ENCODE data around the gene SLC22A3.
"Not testable (repeated sequence)": the region's sequence is repeated elsewhere in the genome, so short reads cannot be mapped to it uniquely, and the experiment has no call there.

SLC22A3 gene

DNA sequence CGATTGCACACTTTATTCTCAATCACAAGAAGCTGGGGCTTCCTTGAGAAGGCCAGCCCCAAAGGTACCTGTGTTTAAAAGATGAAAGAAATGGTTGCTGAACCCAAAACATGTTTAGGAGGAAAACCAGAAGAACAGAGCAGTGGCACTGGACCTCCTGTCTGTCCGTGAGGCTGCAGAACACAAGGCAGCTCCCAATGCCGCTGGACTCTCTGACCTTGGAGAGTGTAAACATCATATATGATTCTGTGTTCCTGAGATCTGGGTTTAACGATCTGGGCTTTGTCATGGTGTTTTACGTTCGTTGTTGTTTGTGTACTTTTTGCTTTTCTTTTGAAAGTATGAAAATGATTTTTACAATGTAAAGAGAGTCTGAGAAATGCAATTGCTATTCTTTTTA is 106.1 kb downstream of the SLC22A3 start:
- Histone ChIP-seq H3K27me3 (ENCODE audit: control insufficient read depth in 2 of 2, insufficient read depth in 2 of 2, low read length in 2 of 2) (no peaks in the 10 kb centered on the region), H3K9ac (ENCODE audit: low read depth in 1 of 2, low read length in 2 of 2) (no peak overlapping the region), H3K4me3 (ENCODE audit: low read length in 2 of 2) (no peak overlapping the region), H3K9me3 (ENCODE audit: control insufficient read depth in 2 of 2, low read length in 2 of 2) (no peaks in the 10 kb centered on the region), H3K36me3 (ENCODE audit: control insufficient read depth in 2 of 2, insufficient read depth in 2 of 2, low read length in 2 of 2) (no peaks in the 10 kb centered on the region), H3K4me1 (ENCODE audit: control insufficient read depth in 2 of 2, insufficient read depth in 2 of 2, low read length in 2 of 2) (peaks cover 8 to 10% of the 10 kb centered on the region in 2 donors), H3K27ac (ENCODE audit: low read depth in 2 of 2, low read length in 2 of 2) (no peak overlapping the region)

DNA sequence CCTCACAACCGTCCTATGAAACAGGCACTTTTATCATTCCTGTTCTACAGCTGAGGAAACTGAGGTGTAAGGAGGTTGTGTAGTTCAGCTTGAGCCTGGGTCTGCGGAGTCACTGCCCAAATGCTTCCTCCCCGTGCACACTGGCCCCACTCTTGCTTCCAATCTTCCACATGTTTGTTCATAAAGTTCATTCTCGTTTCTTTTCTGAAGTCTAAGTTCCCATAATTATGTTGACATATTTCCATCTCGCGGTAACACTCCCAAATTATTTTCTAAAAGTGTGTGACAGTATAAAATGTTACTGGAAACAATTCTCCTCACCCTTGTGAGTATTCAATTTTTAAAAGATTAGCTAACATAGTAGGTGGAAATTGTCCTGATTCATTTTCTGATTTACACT is 106.9 kb downstream of the SLC22A3 start:
- Histone ChIP-seq H3K9ac (ENCODE audit: low read depth in 1 of 2, low read length in 2 of 2) (no peak overlapping the region), H3K36me3 (ENCODE audit: control insufficient read depth in 2 of 2, insufficient read depth in 2 of 2, low read length in 2 of 2) (no peaks in the 10 kb centered on the region), H3K4me3 (ENCODE audit: low read length in 2 of 2) (no peak overlapping the region), H3K4me1 (ENCODE audit: control insufficient read depth in 2 of 2, insufficient read depth in 2 of 2, low read length in 2 of 2) (peaks cover 8 to 10% of the 10 kb centered on the region in 2 donors), H3K9me3 (ENCODE audit: control insufficient read depth in 2 of 2, low read length in 2 of 2) (no peaks in the 10 kb centered on the region), H3K27ac (ENCODE audit: low read depth in 2 of 2, low read length in 2 of 2) (no peak overlapping the region), H3K27me3 (ENCODE audit: control insufficient read depth in 2 of 2, insufficient read depth in 2 of 2, low read length in 2 of 2) (no peaks in the 10 kb centered on the region)

GRCh38 chr6:160455541-160456213 is 107.5 kb downstream of the SLC22A3 start:
- Histone ChIP-seq H3K9ac (ENCODE audit: low read depth in 1 of 2, low read length in 2 of 2) (peak overlapping the region; percentile 5 to 44), H3K4me3 (ENCODE audit: low read length in 2 of 2) (peak overlapping the region; percentile 8 to 53), H3K27ac (ENCODE audit: low read depth in 2 of 2, low read length in 2 of 2) (peak overlapping the region in 1 of 2 donors; percentile 24), H3K9me3 (ENCODE audit: control insufficient read depth in 2 of 2, low read length in 2 of 2) (no peaks in the 10 kb centered on the region), H3K4me1 (ENCODE audit: control insufficient read depth in 2 of 2, insufficient read depth in 2 of 2, low read length in 2 of 2) (peaks cover 8 to 10% of the 10 kb centered on the region in 2 donors), H3K27me3 (ENCODE audit: control insufficient read depth in 2 of 2, insufficient read depth in 2 of 2, low read length in 2 of 2) (no peaks in the 10 kb centered on the region), H3K36me3 (ENCODE audit: control insufficient read depth in 2 of 2, insufficient read depth in 2 of 2, low read length in 2 of 2) (no peaks in the 10 kb centered on the region)

GRCh38 chr6:160456214-160456546 is 108.0 kb downstream of the SLC22A3 start:
- Histone ChIP-seq H3K4me1 (ENCODE audit: control insufficient read depth in 2 of 2, insufficient read depth in 2 of 2, low read length in 2 of 2) (peaks cover 8 to 10% of the 10 kb centered on the region in 2 donors), H3K9ac (ENCODE audit: low read depth in 1 of 2, low read length in 2 of 2) (peak overlapping the region; percentile 5 to 44), H3K4me3 (ENCODE audit: low read length in 2 of 2) (peak overlapping the region in 1 of 2 donors; percentile 8), H3K9me3 (ENCODE audit: control insufficient read depth in 2 of 2, low read length in 2 of 2) (no peaks in the 10 kb centered on the region), H3K36me3 (ENCODE audit: control insufficient read depth in 2 of 2, insufficient read depth in 2 of 2, low read length in 2 of 2) (no peaks in the 10 kb centered on the region), H3K27ac (ENCODE audit: low read depth in 2 of 2, low read length in 2 of 2) (peak overlapping the region in 1 of 2 donors; percentile 24), H3K27me3 (ENCODE audit: control insufficient read depth in 2 of 2, insufficient read depth in 2 of 2, low read length in 2 of 2) (no peaks in the 10 kb centered on the region)

- H3K9ac ChIP-seq (ENCODE audit: low read depth in 1 of 2, low read length in 2 of 2), result no peak overlapping the region
- H3K4me1 ChIP-seq (ENCODE audit: control insufficient read depth in 2 of 2, insufficient read depth in 2 of 2, low read length in 2 of 2), result peaks cover 8 to 10% of the 10 kb centered on the region in 2 donors
- H3K36me3 ChIP-seq (ENCODE audit: control insufficient read depth in 2 of 2, insufficient read depth in 2 of 2, low read length in 2 of 2), result no peaks in the 10 kb centered on the region
- H3K27me3 ChIP-seq (ENCODE audit: control insufficient read depth in 2 of 2, insufficient read depth in 2 of 2, low read length in 2 of 2), result no peaks in the 10 kb centered on the region
- H3K9me3 ChIP-seq (ENCODE audit: control insufficient read depth in 2 of 2, low read length in 2 of 2), result no peaks in the 10 kb centered on the region
- no peak overlapping the region for H3K4me3 ChIP-seq (ENCODE audit: low read length in 2 of 2)
- H3K27ac ChIP-seq (ENCODE audit: low read depth in 2 of 2, low read length in 2 of 2), result no peak overlapping the region
These were observed 109.6 kb downstream of the SLC22A3 start for GRCh38 chr6:160457823-160458222.

DNA sequence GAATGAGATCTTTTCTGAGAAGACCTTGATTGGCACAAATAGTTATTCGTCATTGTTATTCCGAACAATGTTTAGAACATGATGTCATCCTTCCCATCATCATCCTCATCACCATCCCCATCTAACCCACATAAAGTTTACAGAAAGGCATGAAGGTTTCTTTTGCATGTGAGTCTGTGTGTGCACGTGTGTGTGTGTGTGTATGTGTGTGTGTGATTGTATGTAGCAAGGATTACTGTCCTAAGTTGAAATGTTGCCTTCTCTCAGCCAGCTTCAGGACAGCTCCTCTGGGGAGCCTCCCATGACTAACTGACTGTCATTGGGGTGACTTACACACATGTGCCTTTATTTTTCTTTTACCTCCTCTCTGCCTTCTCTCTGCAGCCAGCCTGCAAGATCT is 113.5 kb downstream of the SLC22A3 start:
- Histone ChIP-seq H3K4me3 (ENCODE audit: low read length in 2 of 2) (no peak overlapping the region), H3K9ac (ENCODE audit: low read depth in 1 of 2, low read length in 2 of 2) (no peak overlapping the region), H3K36me3 (ENCODE audit: control insufficient read depth in 2 of 2, insufficient read depth in 2 of 2, low read length in 2 of 2) (no peaks in the 10 kb centered on the region), H3K27me3 (ENCODE audit: control insufficient read depth in 2 of 2, insufficient read depth in 2 of 2, low read length in 2 of 2) (no peaks in the 10 kb centered on the region), H3K27ac (ENCODE audit: low read depth in 2 of 2, low read length in 2 of 2) (no peak overlapping the region), H3K9me3 (ENCODE audit: control insufficient read depth in 2 of 2, low read length in 2 of 2) (no peaks in the 10 kb centered on the region), H3K4me1 (ENCODE audit: control insufficient read depth in 2 of 2, insufficient read depth in 2 of 2, low read length in 2 of 2) (no peaks in the 10 kb centered on the region)

DNA sequence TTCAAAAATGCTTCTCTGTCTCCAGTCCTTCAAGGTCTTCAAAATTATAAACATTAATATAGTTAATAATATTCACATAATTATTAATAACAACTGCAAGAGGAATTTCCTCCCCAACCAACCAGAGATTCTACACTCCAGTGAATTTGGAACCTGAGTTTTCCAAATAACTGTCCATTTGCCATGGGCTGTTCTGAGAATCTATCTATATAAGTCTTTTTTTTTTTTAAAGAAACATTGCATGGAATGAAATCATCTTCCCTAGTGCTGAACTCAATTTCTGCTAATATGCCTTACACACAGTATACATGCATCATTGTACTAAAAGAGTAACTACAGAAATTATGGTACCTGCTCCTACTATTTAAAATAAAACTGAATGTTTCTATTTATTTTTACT is 113.9 kb downstream of the SLC22A3 start:
- Histone ChIP-seq H3K36me3 (ENCODE audit: control insufficient read depth in 2 of 2, insufficient read depth in 2 of 2, low read length in 2 of 2) (no peaks in the 10 kb centered on the region), H3K9me3 (ENCODE audit: control insufficient read depth in 2 of 2, low read length in 2 of 2) (no peaks in the 10 kb centered on the region), H3K9ac (ENCODE audit: low read depth in 1 of 2, low read length in 2 of 2) (no peak overlapping the region), H3K27ac (ENCODE audit: low read depth in 2 of 2, low read length in 2 of 2) (no peak overlapping the region), H3K27me3 (ENCODE audit: control insufficient read depth in 2 of 2, insufficient read depth in 2 of 2, low read length in 2 of 2) (no peaks in the 10 kb centered on the region), H3K4me3 (ENCODE audit: low read length in 2 of 2) (no peak overlapping the region), H3K4me1 (ENCODE audit: control insufficient read depth in 2 of 2, insufficient read depth in 2 of 2, low read length in 2 of 2) (no peaks in the 10 kb centered on the region)

- Histone ChIP-seq H3K36me3 (ENCODE audit: control insufficient read depth in 2 of 2, insufficient read depth in 2 of 2, low read length in 2 of 2) (no peaks in the 10 kb centered on the region), H3K9me3 (ENCODE audit: control insufficient read depth in 2 of 2, low read length in 2 of 2) (no peaks in the 10 kb centered on the region), H3K27ac (ENCODE audit: low read depth in 2 of 2, low read length in 2 of 2) (no peak overlapping the region), H3K27me3 (ENCODE audit: control insufficient read depth in 2 of 2, insufficient read depth in 2 of 2, low read length in 2 of 2) (no peaks in the 10 kb centered on the region), H3K9ac (ENCODE audit: low read depth in 1 of 2, low read length in 2 of 2) (no peak overlapping the region), H3K4me3 (ENCODE audit: low read length in 2 of 2) (no peak overlapping the region), H3K4me1 (ENCODE audit: control insufficient read depth in 2 of 2, insufficient read depth in 2 of 2, low read length in 2 of 2) (no peaks in the 10 kb centered on the region)
These were observed 114.5 kb downstream of the SLC22A3 start for GRCh38 chr6:160462551-160463109.

DNA sequence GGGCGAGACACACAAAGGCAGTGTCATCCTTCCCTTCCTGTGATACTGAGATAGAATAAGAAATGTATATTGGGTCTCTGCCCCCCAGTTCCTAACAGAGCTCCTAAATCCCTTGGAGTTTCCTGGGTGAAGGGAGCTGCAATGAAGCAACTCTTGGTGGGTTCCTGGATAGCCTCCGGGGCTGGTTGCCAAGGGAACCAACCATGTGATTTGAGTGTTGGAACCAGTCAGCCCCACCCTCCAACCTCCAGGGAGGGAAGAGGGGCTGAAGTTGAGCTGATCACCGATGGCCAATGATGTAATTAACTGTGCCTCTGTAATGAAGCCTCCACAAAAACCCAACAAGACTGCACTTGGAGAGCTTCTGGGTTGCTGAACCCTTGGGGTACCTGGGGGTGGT is 116.6 kb downstream of the SLC22A3 start:
- no peak overlapping the region for H3K9ac ChIP-seq (ENCODE audit: low read depth in 1 of 2, low read length in 2 of 2)
- no peak overlapping the region for H3K27ac ChIP-seq (ENCODE audit: low read depth in 2 of 2, low read length in 2 of 2)
- H3K36me3 ChIP-seq (ENCODE audit: control insufficient read depth in 2 of 2, insufficient read depth in 2 of 2, low read length in 2 of 2), result no peaks in the 10 kb centered on the region
- no peaks in the 10 kb centered on the region for H3K4me1 ChIP-seq (ENCODE audit: control insufficient read depth in 2 of 2, insufficient read depth in 2 of 2, low read length in 2 of 2)
- no peaks in the 10 kb centered on the region for H3K27me3 ChIP-seq (ENCODE audit: control insufficient read depth in 2 of 2, insufficient read depth in 2 of 2, low read length in 2 of 2)
- H3K4me3 ChIP-seq (ENCODE audit: low read length in 2 of 2), result no peak overlapping the region
- H3K9me3 ChIP-seq (ENCODE audit: control insufficient read depth in 2 of 2, low read length in 2 of 2), result no peaks in the 10 kb centered on the region

DNA sequence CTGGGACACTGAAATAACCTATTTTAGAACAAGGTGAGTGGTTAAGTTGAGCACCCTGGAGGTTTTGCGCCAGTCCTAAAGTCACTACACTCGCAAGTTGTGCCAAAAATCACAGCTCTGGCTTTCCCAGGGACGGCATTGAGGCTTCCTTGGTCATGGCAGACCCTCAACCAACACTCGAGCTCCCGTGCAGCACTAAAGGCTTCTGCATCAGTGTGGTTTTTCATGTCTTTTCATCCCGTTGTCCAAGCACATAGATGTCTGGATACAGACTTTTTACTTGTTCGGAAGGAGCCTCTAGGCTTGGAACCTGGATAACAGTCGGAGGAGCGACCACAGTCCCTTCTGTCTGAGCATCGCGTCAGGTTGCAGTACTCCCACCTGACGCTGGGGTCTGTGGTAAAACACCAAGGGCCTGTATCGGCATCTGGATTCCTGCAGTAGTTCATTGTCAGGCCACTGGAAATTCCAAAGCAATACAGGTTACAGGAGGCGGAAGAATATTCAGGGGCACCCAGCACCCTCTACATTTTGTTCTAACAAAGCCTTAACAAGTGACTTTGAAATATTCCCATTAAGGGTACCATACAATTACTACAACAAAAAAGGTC is 119.2 kb downstream of the SLC22A3 start:
- H3K27ac ChIP-seq (ENCODE audit: low read depth in 2 of 2, low read length in 2 of 2); H3K4me1 ChIP-seq (ENCODE audit: control insufficient read depth in 2 of 2, insufficient read depth in 2 of 2, low read length in 2 of 2); H3K27me3 ChIP-seq (ENCODE audit: control insufficient read depth in 2 of 2, insufficient read depth in 2 of 2, low read length in 2 of 2); H3K9me3 ChIP-seq (ENCODE audit: control insufficient read depth in 2 of 2, low read length in 2 of 2); H3K9ac ChIP-seq (ENCODE audit: low read depth in 1 of 2, low read length in 2 of 2); H3K4me3 ChIP-seq (ENCODE audit: low read length in 2 of 2); H3K36me3 ChIP-seq (ENCODE audit: control insufficient read depth in 2 of 2, insufficient read depth in 2 of 2, low read length in 2 of 2): not testable (repeated sequence)
